ENCODE results near the gene HLA-G. TPM values are rescaled to one million over a fixed set of nuclear protein-coding genes. Genes with fewer than 3 reads are reported as not detected.

HLA-G gene
- total RNA-seq, 3 donors from 2014 or later, result not detected

DNA sequence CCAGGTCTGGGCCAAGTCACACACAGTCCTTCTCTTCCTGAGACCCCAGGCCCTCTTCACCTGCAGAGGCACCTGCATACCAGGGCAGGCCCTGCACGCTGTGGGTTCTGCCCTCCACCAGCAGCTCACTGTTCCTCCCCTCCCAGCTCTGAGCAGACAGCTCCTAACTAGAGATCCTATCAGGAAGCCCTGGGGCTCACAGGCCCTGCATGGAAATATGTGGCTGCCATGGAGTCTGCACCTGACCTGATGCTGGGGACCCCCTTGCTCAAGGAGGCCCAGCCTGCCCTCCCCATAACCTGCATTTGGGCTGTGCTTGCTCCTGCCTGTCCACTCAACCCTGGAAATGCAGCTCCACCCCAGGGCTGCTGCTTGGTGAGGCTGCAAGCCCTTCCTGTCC, 14.6 kb upstream of the HLA-G start:
- Histone ChIP-seq H3K4me3 (no peak overlapping the region), H3K4me1 (no peaks in the 10 kb centered on the region), H3K27ac (no peak overlapping the region), H3K27me3 (no peaks in the 10 kb centered on the region), H3K9me3 (no peaks in the 10 kb centered on the region), H3K36me3 (no peaks in the 10 kb centered on the region)
- intact Hi-C loops (cut with DNase I; ENCODE audit: low total_unique reads), result no loop called here
- no peak for TF ChIP-seq POLR2A (IDR thresholded peaks at IDR 0.05)
- TF ChIP-seq, protein P1, sequence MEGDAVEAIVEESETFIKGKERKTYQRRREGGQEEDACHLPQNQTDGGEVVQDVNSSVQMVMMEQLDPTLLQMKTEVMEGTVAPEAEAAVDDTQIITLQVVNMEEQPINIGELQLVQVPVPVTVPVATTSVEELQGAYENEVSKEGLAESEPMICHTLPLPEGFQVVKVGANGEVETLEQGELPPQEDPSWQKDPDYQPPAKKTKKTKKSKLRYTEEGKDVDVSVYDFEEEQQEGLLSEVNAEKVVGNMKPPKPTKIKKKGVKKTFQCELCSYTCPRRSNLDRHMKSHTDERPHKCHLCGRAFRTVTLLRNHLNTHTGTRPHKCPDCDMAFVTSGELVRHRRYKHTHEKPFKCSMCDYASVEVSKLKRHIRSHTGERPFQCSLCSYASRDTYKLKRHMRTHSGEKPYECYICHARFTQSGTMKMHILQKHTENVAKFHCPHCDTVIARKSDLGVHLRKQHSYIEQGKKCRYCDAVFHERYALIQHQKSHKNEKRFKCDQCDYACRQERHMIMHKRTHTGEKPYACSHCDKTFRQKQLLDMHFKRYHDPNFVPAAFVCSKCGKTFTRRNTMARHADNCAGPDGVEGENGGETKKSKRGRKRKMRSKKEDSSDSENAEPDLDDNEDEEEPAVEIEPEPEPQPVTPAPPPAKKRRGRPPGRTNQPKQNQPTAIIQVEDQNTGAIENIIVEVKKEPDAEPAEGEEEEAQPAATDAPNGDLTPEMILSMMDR (IDR thresholded peaks at IDR 0.05), result no peak
- no peak for TF ChIP-seq POLR2AphosphoS5 (IDR thresholded peaks at IDR 0.05)
- no peak for DNase-seq (ENCODE audit: low spot score in 2 of 2)

DNA sequence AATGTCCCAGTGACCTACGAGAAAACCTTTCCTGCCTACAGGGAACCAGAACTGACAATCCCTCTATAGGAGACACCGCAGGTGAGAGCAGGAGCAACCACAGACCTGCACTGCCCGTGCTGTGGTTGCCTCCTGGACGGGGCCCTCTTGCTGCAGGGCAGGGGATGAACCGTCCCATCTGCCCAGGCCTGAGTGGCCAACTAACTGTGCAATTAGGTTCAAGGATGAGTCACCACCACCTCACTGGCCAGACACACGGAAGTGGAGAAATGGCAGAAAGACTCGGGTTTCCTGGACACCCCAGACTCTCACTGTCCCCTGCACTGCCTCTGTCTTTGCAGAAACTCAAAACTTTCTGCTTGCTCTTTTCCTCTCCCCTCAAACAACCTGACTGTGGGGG, 13.8 kb upstream of the HLA-G start:
- Histone ChIP-seq H3K36me3 (no peaks in the 10 kb centered on the region), H3K27me3 (no peaks in the 10 kb centered on the region), H3K9me3 (no peaks in the 10 kb centered on the region), H3K4me3 (no peak overlapping the region), H3K27ac (no peak overlapping the region), H3K4me1 (no peaks in the 10 kb centered on the region)
- intact Hi-C loops (cut with DNase I; ENCODE audit: low total_unique reads), result loop anchor here (2.0 kb wide), 1 partner anchor 43 kb away; no protein-coding TSS in a partner anchor
- no peak for DNase-seq (ENCODE audit: low spot score in 2 of 2)
- TF ChIP-seq, protein P1 (IDR thresholded peaks at IDR 0.05), result no peak
- no peak for TF ChIP-seq POLR2AphosphoS5 (IDR thresholded peaks at IDR 0.05)
- TF ChIP-seq POLR2A (IDR thresholded peaks at IDR 0.05), result no peak

DNA sequence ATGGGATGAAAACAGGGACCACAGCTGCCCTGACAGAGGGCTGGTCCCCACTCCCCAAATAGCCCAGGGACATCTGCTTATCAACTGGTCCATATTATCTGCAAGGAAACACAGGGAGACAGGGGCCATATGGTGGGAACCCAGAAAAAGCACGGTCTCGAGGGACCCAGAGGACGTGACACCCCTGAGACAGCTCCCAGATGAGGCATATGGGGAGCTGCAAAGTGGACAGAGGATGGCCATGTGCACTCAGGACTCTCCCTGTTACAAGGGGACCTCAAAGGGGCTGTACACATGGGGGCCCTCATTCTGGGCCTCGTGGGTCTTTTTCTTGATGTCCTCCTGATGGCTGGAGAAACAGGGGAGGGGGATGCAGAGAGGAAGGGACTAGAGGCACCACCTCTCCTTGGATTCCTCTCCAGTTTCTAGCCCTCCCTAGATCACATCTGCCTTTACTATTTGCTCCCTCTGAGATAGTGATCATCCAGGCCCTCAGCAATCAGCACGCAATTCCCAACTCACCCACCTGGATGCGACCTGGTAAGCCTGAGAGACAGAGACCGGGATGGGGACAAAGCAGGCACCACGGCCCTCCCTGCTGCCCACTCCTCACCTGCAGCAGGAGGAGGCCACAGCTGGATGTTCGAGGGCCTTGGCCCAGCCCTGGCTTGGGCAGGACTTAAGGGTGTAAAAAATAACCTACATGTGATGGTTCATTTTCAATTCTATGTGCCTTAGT, 13.1 kb upstream of the HLA-G start:
- intact Hi-C loops (cut with DNase I; ENCODE audit: low total_unique reads), result loop anchor here (2.0 kb wide), 1 partner anchor 44 kb away; no protein-coding TSS in a partner anchor
- Histone ChIP-seq H3K9me3 (no peaks in the 10 kb centered on the region), H3K36me3 (no peaks in the 10 kb centered on the region), H3K27ac (no peak overlapping the region), H3K4me1 (no peaks in the 10 kb centered on the region), H3K27me3 (no peaks in the 10 kb centered on the region), H3K4me3 (no peak overlapping the region)
- TF ChIP-seq POLR2AphosphoS5 (IDR thresholded peaks at IDR 0.05) (no peak), POLR2A (IDR thresholded peaks at IDR 0.05) (no peak)
- TF ChIP-seq, protein P1 (IDR thresholded peaks at IDR 0.05), result no peak
- DNase-seq (ENCODE audit: low spot score in 2 of 2), result no peak

DNA sequence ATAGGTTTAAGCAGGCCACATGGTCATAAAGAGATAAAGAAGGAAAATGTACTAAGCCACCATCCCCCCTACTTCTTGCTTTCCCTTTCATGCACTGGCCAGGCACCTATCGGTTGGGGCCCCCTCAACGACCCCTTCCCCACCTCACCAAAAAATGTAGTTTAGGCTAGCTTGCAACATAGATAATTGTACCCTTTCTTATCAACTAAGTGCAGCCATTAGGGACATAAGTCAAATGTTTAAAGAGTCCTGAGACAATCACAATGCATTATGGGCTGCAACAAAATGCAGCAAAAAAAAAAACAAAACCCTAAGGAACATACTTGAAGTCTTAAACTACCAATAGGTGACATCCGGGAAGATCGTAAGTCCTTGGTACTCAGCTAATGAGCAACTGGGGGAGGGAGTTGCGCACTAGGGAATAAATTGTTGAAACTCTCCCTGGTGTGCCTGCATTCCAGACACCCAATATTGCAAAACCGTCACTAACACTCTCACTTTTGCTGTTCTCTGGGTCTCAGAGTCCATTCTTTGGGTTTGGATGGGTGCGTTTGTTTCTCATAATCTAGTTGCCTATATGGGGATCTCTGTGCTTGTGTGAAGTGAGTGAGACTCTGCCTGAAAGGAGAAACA, 12.4 kb upstream of the HLA-G start:
- intact Hi-C loops (cut with DNase I; ENCODE audit: low total_unique reads), result loop anchor here (2.0 kb wide), 1 partner anchor 44 kb away; no protein-coding TSS in a partner anchor
- no peak for DNase-seq (ENCODE audit: low spot score in 2 of 2)
- no peaks in the 10 kb centered on the region for H3K4me1 ChIP-seq
- H3K27ac ChIP-seq, result no peak overlapping the region
- H3K36me3 ChIP-seq, result no peaks in the 10 kb centered on the region
- no peak overlapping the region for H3K4me3 ChIP-seq
- no peak for TF ChIP-seq POLR2A (IDR thresholded peaks at IDR 0.05)
- TF ChIP-seq, protein P1 (IDR thresholded peaks at IDR 0.05), result no peak
- TF ChIP-seq POLR2AphosphoS5 (IDR thresholded peaks at IDR 0.05), result no peak
- H3K9me3 ChIP-seq, result no peaks in the 10 kb centered on the region
- H3K27me3 ChIP-seq, result no peaks in the 10 kb centered on the region

DNA sequence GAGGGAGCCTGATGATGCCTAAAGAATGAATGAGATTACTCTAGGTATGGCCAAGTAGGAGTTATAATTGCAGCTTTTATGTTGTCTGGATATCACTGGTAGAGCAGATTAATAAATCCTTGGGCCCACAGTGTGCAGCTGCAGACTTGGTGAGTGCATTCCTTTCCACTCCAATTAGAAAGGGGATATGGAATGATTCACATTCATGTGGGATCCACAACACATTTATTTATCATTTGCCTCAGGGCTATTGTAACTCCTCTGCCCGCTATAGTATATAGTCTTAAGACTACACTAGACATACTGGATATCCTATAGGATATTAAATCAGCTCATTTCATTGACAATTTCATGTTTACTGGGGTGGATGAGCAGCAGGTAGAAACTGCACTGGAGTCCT, 11.6 kb upstream of the HLA-G start:
- intact Hi-C loops (cut with DNase I; ENCODE audit: low total_unique reads), result no loop called here
- H3K36me3 ChIP-seq, result no peaks in the 10 kb centered on the region
- TF ChIP-seq, protein P1 (IDR thresholded peaks at IDR 0.05), result no peak
- no peak for TF ChIP-seq POLR2AphosphoS5 (IDR thresholded peaks at IDR 0.05)
- no peak overlapping the region for H3K4me3 ChIP-seq
- no peak for DNase-seq (ENCODE audit: low spot score in 2 of 2)
- H3K27me3 ChIP-seq, result no peaks in the 10 kb centered on the region
- H3K4me1 ChIP-seq, result no peaks in the 10 kb centered on the region
- H3K9me3 ChIP-seq, result no peaks in the 10 kb centered on the region
- H3K27ac ChIP-seq, result no peak overlapping the region
